ENCODE results near the gene PPP2R2C.

DNA sequence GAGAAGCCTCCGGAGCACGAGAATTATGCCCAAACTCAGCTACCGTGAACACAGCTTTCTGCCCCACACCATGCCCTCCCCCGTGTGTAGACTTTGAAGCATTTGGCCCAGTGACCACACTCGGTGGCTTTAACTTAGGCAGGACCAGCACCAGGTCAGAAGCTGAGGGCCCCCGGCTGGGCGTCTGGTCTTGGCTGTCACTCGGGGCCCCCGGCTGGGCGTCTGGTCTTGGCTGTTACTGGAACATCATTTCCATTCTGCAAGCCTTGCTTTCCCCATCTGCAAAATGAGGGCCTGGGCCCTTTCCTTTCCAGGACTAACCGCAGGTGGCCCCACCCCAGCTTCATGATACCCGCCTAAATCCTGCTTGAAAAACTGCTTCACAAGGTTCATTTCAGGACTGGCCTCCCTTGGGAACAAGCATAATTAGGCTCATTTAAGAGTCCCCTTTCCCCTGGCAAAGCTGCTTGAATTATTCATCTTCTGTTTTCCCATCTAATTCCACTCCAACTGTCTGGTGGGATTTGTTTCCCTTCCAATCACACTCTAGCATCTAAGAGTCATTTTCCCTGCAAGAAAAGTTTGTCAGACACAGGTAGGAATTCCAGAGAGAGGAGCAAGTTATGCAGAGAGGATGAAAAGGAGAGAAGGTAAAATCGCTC, 120.3 kb downstream of the PPP2R2C start:
- TF ChIP-seq ELF4 (IDR thresholded peaks at IDR 0.05) (no peak), SP1 (IDR thresholded peaks at IDR 0.05) (no peak), FOXM1 (IDR thresholded peaks at IDR 0.05; ENCODE audit: borderline replicate concordance) (no peak), HDGF (IDR thresholded peaks at IDR 0.05; ENCODE audit: borderline replicate concordance) (no peak), ZNF384 (IDR thresholded peaks at IDR 0.05) (no peak), BHLHE40 (IDR thresholded peaks at IDR 0.05; ENCODE audit: borderline replicate concordance) (no peak), TARDBP (IDR thresholded peaks at IDR 0.05) (no peak)

All from HEK293T (cell line).